GM06990 (cell line): Measurements from ENCODE around the gene DFFA.
A peak's percentile ranks its signal among the peaks of the same experiment; 100 is the strongest.

ENCODE experiments used
- DNase-seq: peaks from one replicate; pipeline ENCODE4 v3.0.0-alpha.2; 2011; ENCODE audit not compliant: insufficient read length; ENCODE audit errors: extremely low read depth
- H3K27me3 ChIP-seq: replicated peaks from 2 replicates; pipeline ENCODE4 v1.6.0; 2011; ENCODE audit warnings: low read length; ENCODE audit not compliant: control insufficient read depth, insufficient read depth
- H3K36me3 ChIP-seq: 2 replicates; pipeline ENCODE4 v1.5.1; 2011; ENCODE audit warnings: low read length; ENCODE audit not compliant: control insufficient read depth, insufficient read depth
- H3K4me3 ChIP-seq: replicated peaks from 2 replicates; pipeline ENCODE4 v1.5.1; 2011; ENCODE audit warnings: low read depth, mild to moderate bottlenecking, control low read depth, low read length
- TF ChIP-seq, protein P1 (sequence below): IDR thresholded peaks from 2 replicates; pipeline ENCODE4 v1.5.1; 2011; ENCODE audit warnings: low read length, control low read depth, mild to moderate bottlenecking, inconsistent platforms; ENCODE audit not compliant: insufficient read depth, poor library complexity, severe bottlenecking

The DFFA gene

GRCh38 chr1:10497109-10497508 lies 24.8 kb upstream of the DFFA start:
- peaks cover 4% of the 10 kb centered on the region; the same call in 1 of the 2 replicates for H3K36me3 ChIP-seq
- H3K27me3 ChIP-seq: no peaks in the 10 kb centered on the region
- DNase-seq: no peak
- TF ChIP-seq, protein P1, sequence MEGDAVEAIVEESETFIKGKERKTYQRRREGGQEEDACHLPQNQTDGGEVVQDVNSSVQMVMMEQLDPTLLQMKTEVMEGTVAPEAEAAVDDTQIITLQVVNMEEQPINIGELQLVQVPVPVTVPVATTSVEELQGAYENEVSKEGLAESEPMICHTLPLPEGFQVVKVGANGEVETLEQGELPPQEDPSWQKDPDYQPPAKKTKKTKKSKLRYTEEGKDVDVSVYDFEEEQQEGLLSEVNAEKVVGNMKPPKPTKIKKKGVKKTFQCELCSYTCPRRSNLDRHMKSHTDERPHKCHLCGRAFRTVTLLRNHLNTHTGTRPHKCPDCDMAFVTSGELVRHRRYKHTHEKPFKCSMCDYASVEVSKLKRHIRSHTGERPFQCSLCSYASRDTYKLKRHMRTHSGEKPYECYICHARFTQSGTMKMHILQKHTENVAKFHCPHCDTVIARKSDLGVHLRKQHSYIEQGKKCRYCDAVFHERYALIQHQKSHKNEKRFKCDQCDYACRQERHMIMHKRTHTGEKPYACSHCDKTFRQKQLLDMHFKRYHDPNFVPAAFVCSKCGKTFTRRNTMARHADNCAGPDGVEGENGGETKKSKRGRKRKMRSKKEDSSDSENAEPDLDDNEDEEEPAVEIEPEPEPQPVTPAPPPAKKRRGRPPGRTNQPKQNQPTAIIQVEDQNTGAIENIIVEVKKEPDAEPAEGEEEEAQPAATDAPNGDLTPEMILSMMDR: no peak
- H3K4me3 ChIP-seq: no peak overlapping the region

- H3K4me3 ChIP-seq: no peak overlapping the region
- peaks cover 4% of the 10 kb centered on the region; the same call in 1 of the 2 replicates for H3K36me3 ChIP-seq
- DNase-seq: no peak
- TF ChIP-seq, protein P1: no peak
- no peaks in the 10 kb centered on the region for H3K27me3 ChIP-seq
These were observed 23.6 kb upstream of the DFFA start for GRCh38 chr1:10495952-10496351.

DNA sequence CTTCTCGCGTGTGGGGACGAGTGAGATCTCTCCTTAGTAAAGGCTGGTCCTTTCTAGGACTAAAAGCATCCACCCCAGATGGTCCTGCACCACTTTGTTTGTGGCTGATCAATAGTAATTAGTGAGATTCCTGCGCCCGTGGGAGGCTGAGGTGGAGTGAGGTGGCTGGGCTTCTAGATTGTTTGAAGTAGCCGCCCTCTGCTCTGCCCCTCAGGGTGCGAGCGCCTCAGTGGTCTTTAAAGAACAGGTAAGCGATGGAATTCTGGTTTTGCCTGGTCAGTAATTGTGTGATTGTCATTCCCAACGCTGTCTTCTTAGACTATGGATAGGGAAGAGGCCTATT lies 23.1 kb upstream of the DFFA start:
- H3K4me3 ChIP-seq: peak overlapping the region; percentile 38
- TF ChIP-seq, protein P1: no peak
- peaks cover 4% of the 10 kb centered on the region; the same call in 1 of the 2 replicates for H3K36me3 ChIP-seq
- no peaks in the 10 kb centered on the region for H3K27me3 ChIP-seq
- DNase-seq: no peak

GRCh38 chr1:10494754-10495474 lies 22.6 kb upstream of the DFFA start:
- Histone ChIP-seq H3K36me3 (peaks cover 4% of the 10 kb centered on the region; the same call in 1 of the 2 replicates), H3K27me3 (no peaks in the 10 kb centered on the region), H3K4me3 (peak overlapping the region; percentile 50)
- TF ChIP-seq, protein P1: peak; percentile 95
- peak; percentile 69 for DNase-seq

DNA sequence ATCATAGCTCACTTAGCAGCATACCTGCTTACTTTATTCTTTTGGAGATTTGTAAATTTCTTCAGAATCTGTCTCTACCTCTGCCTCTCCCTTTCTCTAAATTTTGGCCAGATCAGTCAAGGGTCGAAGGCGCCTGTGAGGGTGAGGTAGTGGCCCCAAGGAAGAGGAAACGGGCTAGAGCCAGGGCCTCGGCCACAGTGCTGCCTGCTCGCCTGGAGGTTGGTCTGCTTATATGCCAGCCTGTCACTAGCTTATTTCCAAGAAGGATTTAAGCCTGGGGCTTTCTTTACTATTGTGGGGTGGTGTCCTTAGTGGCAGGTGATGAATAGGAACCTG lies 22.1 kb upstream of the DFFA start:
- no peak for DNase-seq
- Histone ChIP-seq H3K4me3 (no peak overlapping the region), H3K27me3 (no peaks in the 10 kb centered on the region), H3K36me3 (peaks cover 4% of the 10 kb centered on the region; the same call in 1 of the 2 replicates)
- TF ChIP-seq, protein P1: no peak
